ENCODE results near the gene B3GALT5. TPM values are rescaled to one million over a fixed set of nuclear protein-coding genes. Genes with fewer than 3 reads are reported as not detected.

The B3GALT5 gene
- total and polyA plus RNA-seq, 2 of the 4 experiments (the other 2 are of a cell fraction), result 0.05 to 0.18 TPM

DNA sequence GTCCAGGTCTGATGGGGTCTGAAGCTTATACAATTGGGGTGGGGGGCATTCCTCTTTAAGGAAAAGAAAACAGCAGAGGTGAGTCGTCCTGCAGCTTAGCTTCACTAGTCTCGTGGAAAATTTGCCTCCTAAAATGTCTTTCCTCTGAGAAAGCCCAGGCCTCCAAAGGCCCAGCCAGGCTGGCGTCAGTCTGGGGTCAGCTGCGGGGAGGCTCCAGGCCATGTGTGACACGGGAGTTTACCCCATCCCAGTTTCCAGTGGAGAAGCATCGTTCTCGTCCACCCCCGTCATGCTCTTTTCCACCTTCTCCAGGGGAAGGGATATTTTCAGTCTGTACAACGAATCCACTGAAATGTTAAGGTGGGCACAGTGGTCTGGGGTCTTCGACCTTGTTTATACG, 42.8 kb downstream of the B3GALT5 start:
- no peak overlapping the region for H3K4me3 ChIP-seq (ENCODE audit: insufficient read depth, low read depth, low read length)
- no peak overlapping the region for H3K4me2 ChIP-seq (ENCODE audit: low read depth, low read length)
- in situ Hi-C loops (cut with MboI; ENCODE audit: low sequenced_read_pairs) (no loop called here), dilution Hi-C loops (cut with HindIII; ENCODE audit: low sequenced_read_pairs, unreplicated experiment) (no loop called here), intact Hi-C loops (cut with micrococcal nuclease) (no loop called here)
- no peak overlapping the region for H2BK15ac ChIP-seq (ENCODE audit: low read depth, low read length)
- H3K9me3 ChIP-seq (ENCODE audit: control insufficient read depth, insufficient read depth, low read length), result peaks cover 5% of the 10 kb centered on the region
- no TSS peak for BruUV-seq (replicated peaks)
- H4K8ac ChIP-seq (ENCODE audit: low read depth in 2 of 2, low read length in 2 of 2), result no peak overlapping the region
- no peak overlapping the region for H4K91ac ChIP-seq (ENCODE audit: insufficient read depth, low read depth, low read length)
- ChIA-PET POLR2A (ENCODE audit: unreplicated experiment) (no interaction called here), CTCF (interaction anchor here (0.6 kb wide), 1 partner anchor 185 kb away, joined by 5 read pairs; no protein-coding TSS in a partner anchor)
- no peak overlapping the region for H3K56ac ChIP-seq (ENCODE audit: extremely low read depth, insufficient read depth, low read length)
- H2BK20ac ChIP-seq (ENCODE audit: low read depth, low read length), result no peak overlapping the region
- H2BK5ac ChIP-seq (ENCODE audit: low read depth, low read length, poor library complexity, severe bottlenecking), result no peak overlapping the region
- no peaks in the 10 kb centered on the region for H4K20me1 ChIP-seq (ENCODE audit: insufficient read depth, low read length)
- H3K14ac ChIP-seq (replicated peaks; ENCODE audit: low read depth, low read length), result no peak overlapping the region
- H3K4ac ChIP-seq (ENCODE audit: low read depth, low read length), result no peak overlapping the region
- no peak overlapping the region for H2AK5ac ChIP-seq (ENCODE audit: low read depth, low read length)
- no peak overlapping the region for H2AFZ ChIP-seq (replicated peaks; ENCODE audit: low read length, poor library complexity)
- H2BK120ac ChIP-seq (ENCODE audit: low read depth, low read length), result no peak overlapping the region
- no peaks in the 10 kb centered on the region for H3K4me1 ChIP-seq (ENCODE audit: control insufficient read depth, insufficient read depth, low read length)
- TF ChIP-seq NFE2L2 (IDR thresholded peaks at IDR 0.05; ENCODE audit: low read depth, low read length), result no peak
- TF ChIP-seq RAD21 (IDR thresholded peaks at IDR 0.05; ENCODE audit: low read length), result no peak
- no peak for TF ChIP-seq BHLHE40 (IDR thresholded peaks at IDR 0.05; ENCODE audit: low read depth, low read length)
- no peak for TF ChIP-seq CEBPB (IDR thresholded peaks at IDR 0.05; ENCODE audit: low read depth, low read length)
- TF ChIP-seq RFX5 (IDR thresholded peaks at IDR 0.05; ENCODE audit: low read depth, low read length), result no peak
- no peak for TF ChIP-seq MAZ (IDR thresholded peaks at IDR 0.05; ENCODE audit: borderline replicate concordance, low read depth, low read length)
- TF ChIP-seq SMC3 (IDR thresholded peaks at IDR 0.05; ENCODE audit: low read depth, low read length), result no peak
- TF ChIP-seq FOS (IDR thresholded peaks at IDR 0.05; ENCODE audit: low read depth, low read length), result no peak
- TF ChIP-seq, protein P1, sequence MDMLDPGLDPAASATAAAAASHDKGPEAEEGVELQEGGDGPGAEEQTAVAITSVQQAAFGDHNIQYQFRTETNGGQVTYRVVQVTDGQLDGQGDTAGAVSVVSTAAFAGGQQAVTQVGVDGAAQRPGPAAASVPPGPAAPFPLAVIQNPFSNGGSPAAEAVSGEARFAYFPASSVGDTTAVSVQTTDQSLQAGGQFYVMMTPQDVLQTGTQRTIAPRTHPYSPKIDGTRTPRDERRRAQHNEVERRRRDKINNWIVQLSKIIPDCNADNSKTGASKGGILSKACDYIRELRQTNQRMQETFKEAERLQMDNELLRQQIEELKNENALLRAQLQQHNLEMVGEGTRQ (IDR thresholded peaks at IDR 0.05; ENCODE audit: low read depth, low read length), result no peak
- TF ChIP-seq RCOR1 (IDR thresholded peaks at IDR 0.05; ENCODE audit: insufficient replicate concordance, low read length), result no peak
- no peak for TF ChIP-seq POLR2A (IDR thresholded peaks at IDR 0.05; ENCODE audit: low read depth, low read length)
- TF ChIP-seq, protein P2, sequence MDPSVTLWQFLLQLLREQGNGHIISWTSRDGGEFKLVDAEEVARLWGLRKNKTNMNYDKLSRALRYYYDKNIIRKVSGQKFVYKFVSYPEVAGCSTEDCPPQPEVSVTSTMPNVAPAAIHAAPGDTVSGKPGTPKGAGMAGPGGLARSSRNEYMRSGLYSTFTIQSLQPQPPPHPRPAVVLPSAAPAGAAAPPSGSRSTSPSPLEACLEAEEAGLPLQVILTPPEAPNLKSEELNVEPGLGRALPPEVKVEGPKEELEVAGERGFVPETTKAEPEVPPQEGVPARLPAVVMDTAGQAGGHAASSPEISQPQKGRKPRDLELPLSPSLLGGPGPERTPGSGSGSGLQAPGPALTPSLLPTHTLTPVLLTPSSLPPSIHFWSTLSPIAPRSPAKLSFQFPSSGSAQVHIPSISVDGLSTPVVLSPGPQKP (IDR thresholded peaks at IDR 0.05; ENCODE audit: borderline replicate concordance, low read depth, low read length), result no peak
- TF ChIP-seq CHD1 (IDR thresholded peaks at IDR 0.05; ENCODE audit: low read depth, low read length), result no peak
- no peak for TF ChIP-seq MAFK (IDR thresholded peaks at IDR 0.05; ENCODE audit: low read depth, low read length)
- TF ChIP-seq, protein P3, sequence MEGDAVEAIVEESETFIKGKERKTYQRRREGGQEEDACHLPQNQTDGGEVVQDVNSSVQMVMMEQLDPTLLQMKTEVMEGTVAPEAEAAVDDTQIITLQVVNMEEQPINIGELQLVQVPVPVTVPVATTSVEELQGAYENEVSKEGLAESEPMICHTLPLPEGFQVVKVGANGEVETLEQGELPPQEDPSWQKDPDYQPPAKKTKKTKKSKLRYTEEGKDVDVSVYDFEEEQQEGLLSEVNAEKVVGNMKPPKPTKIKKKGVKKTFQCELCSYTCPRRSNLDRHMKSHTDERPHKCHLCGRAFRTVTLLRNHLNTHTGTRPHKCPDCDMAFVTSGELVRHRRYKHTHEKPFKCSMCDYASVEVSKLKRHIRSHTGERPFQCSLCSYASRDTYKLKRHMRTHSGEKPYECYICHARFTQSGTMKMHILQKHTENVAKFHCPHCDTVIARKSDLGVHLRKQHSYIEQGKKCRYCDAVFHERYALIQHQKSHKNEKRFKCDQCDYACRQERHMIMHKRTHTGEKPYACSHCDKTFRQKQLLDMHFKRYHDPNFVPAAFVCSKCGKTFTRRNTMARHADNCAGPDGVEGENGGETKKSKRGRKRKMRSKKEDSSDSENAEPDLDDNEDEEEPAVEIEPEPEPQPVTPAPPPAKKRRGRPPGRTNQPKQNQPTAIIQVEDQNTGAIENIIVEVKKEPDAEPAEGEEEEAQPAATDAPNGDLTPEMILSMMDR (conservative IDR thresholded peaks at IDR 0.05; ENCODE audit: low read depth, low read length), result no peak
- H3K9ac ChIP-seq (ENCODE audit: low read depth, low read length), result no peak overlapping the region
- no peak for ATAC-seq (ENCODE audit: low read depth)
- H3K36me3 ChIP-seq (ENCODE audit: control insufficient read depth, insufficient read depth, low read length), result no peaks in the 10 kb centered on the region
- no peak overlapping the region for H4K5ac ChIP-seq (ENCODE audit: low read depth, low read length)
- no peaks in the 10 kb centered on the region for H3K9me1 ChIP-seq (ENCODE audit: insufficient read depth, low read length)
- H3K27ac ChIP-seq (ENCODE audit: insufficient read depth, low read length), result no peak overlapping the region
- no peak overlapping the region for H3K23ac ChIP-seq (ENCODE audit: low read depth, low read length)
- no peak for DNase-seq
- H3K27me3 ChIP-seq (ENCODE audit: control insufficient read depth, insufficient read depth, low read length), result no peaks in the 10 kb centered on the region
- WGBS, 2 experiments (ENCODE audit: extremely low coverage in 2 of 2, insufficient read length in 1 of 2), result 50% methylated on average over 5 of the region's 11 CpGs; no CpG with 5 or more reads in 1 of the 2 experiments
- no peak overlapping the region for H2AK9ac ChIP-seq (replicated peaks; ENCODE audit: low read depth, low read length, poor library complexity)
- no peaks in the 10 kb centered on the region for H3K79me1 ChIP-seq (ENCODE audit: low read depth in 1 of 2, low read length in 2 of 2)
- no peak overlapping the region for H3K18ac ChIP-seq (ENCODE audit: low read depth, low read length)
